Panc1 (cell line): Measurements from ENCODE around the gene MTG1. TPM values are rescaled to one million over a fixed set of nuclear protein-coding genes. Genes with fewer than 3 reads are reported as not detected.

Experiments used
- ATAC-seq: fragments of 200-7000 bp; cut with Tn5 transposase; 2 replicates; pipeline ENCODE4 v1.9.1; 2020; ENCODE audit warnings: mild to moderate bottlenecking, moderate library complexity
- BruUV-seq: library from RNA; stranded (reverse); fragments of 400-500 nt; replicated peaks from 2 replicates; lab custom pipeline; 2021; lab: Mats Ljungman, UMichigan
- CTCF ChIA-PET: fragments of 300-600 bp; sonication (Branson Sonifier 250); formaldehyde crosslinking; loops from one replicate; lab custom pipeline; 2022; ENCODE audit warnings: antibody characterized with exemption; lab: Charles Lee
- POLR2A ChIA-PET: fragments of 300-600 bp; sonication (Branson Sonifier 250); formaldehyde crosslinking; loops from one replicate; lab custom pipeline; 2022; ENCODE audit warnings: antibody characterized with exemption; lab: Charles Lee
- DNase-seq: peaks from one replicate; pipeline ENCODE4 v3.0.0-alpha.2; 2010; ENCODE audit warnings: low read depth, low spot score
- H3K27ac ChIP-seq: 2 replicates; pipeline ENCODE4 v1.5.1; 2011; ENCODE audit warnings: mild to moderate bottlenecking, low read length, inconsistent platforms
- H3K27me3 ChIP-seq: fragments of 200-500 bp; sonication (Bioruptor generic); 2 replicates; pipeline ENCODE4 v1.6.0; 2014; ENCODE audit warnings: low read length, inconsistent platforms; ENCODE audit not compliant: control insufficient read depth, insufficient read depth
- H3K36me3 ChIP-seq: fragments of 200-500 bp; sonication (Bioruptor generic); 2 replicates; pipeline ENCODE4 v1.5.1; 2014; ENCODE audit warnings: inconsistent platforms, mild to moderate bottlenecking, low read length, moderate library complexity; ENCODE audit not compliant: control insufficient read depth, insufficient read depth
- H3K4me1 ChIP-seq: 2 replicates; pipeline ENCODE4 v1.5.1; 2011; ENCODE audit warnings: inconsistent platforms, mild to moderate bottlenecking, low read length, moderate library complexity; ENCODE audit not compliant: control insufficient read depth, insufficient read depth
- H3K4me3 ChIP-seq, 2 experiments: 2 replicates each; pipeline ENCODE4 v1.5.1; 2011 to 2012; ENCODE audit warnings: low read depth in 2 of 2, low read length in 2 of 2, mild to moderate bottlenecking in 2 of 2, inconsistent platforms in 1 of 2, moderate library complexity in 1 of 2
- H3K9me3 ChIP-seq: fragments of 200-500 bp; sonication (Bioruptor generic); 2 replicates; pipeline ENCODE4 v1.5.1; 2014; ENCODE audit warnings: low read depth, mild to moderate bottlenecking, inconsistent platforms, low read length, moderate library complexity; ENCODE audit not compliant: control insufficient read depth, insufficient read depth
- CTCF ChIP-seq: fragments of 450-650 bp; IDR thresholded peaks from 2 replicates; pipeline ENCODE4 v1.5.1; 2017; ENCODE audit warnings: mild to moderate bottlenecking
- POLR2AphosphoS5 ChIP-seq: IDR thresholded peaks from 2 replicates; pipeline ENCODE4 v1.6.1; 2012; ENCODE audit warnings: mild to moderate bottlenecking, low read depth, low read length, moderate library complexity
- REST ChIP-seq, 2 experiments: IDR thresholded peaks; 2 replicates each; pipeline ENCODE4 v1.6.1; 2011 to 2012; ENCODE audit warnings: low read depth in 2 of 2, control low read depth in 1 of 2, low read length in 1 of 2, mild to moderate bottlenecking in 1 of 2, moderate library complexity in 1 of 2; ENCODE audit not compliant: insufficient read depth in 1 of 2
- SIN3A ChIP-seq: IDR thresholded peaks from 2 replicates; pipeline ENCODE4 v1.6.1; 2012; ENCODE audit warnings: low read depth, mild to moderate bottlenecking, low read length, moderate library complexity, borderline replicate concordance; ENCODE audit not compliant: insufficient read depth
- TCF7L2 ChIP-seq: IDR thresholded peaks from 2 replicates; pipeline ENCODE4 v1.6.1; 2011; ENCODE audit warnings: mild to moderate bottlenecking, low read depth, low read length, inconsistent platforms
- in situ Hi-C: cut with HindIII; loops from 2 replicates; pipeline ENCODE4 v1.10.0; 2016; ENCODE audit warnings: low sequenced_read_pairs, low pct_unique_long_range_greater_than_20kb
- intact Hi-C: fragments of 100-400 bp; cut with micrococcal nuclease; formaldehyde crosslinking; loops from one replicate; pipeline ENCODE4 v1.10.0; 2022; ENCODE audit not compliant: unreplicated experiment
- total RNA-seq: library from RNA; stranded (reverse); gene quantifications from one replicate; pipeline ENCODE4 v1.2.1, GENCODE V29; 2021; ENCODE audit not compliant: unreplicated experiment

MTG1 gene
- total RNA-seq, 1 experiment from 2014 or later: 96.4 TPM

- ATAC-seq (no peak), DNase-seq (no peak)
- ChIA-PET POLR2A (no interaction called here), CTCF (no interaction called here)
- Histone ChIP-seq H3K4me1 (no peaks in the 10 kb centered on the region), H3K9me3 (no peaks in the 10 kb centered on the region), H3K27ac (no peak overlapping the region), H3K27me3 (no peaks in the 10 kb centered on the region), H3K4me3 (no peak overlapping the region), H3K36me3 (peaks cover 2% of the 10 kb centered on the region; the same call in 1 of the 2 replicates)
- in situ Hi-C loops: no loop called here
- intact Hi-C loops: no loop called here
- TF ChIP-seq SIN3A (no peak), REST (IDR thresholded peaks at IDR 0.05; ENCODE audit: insufficient read depth in 1 of 2, low read depth in 2 of 2, low read length in 1 of 2) (no peak), CTCF (no peak), TCF7L2 (no peak), POLR2AphosphoS5 (no peak)
- BruUV-seq: no TSS peak
These were observed 31.1 kb upstream of the MTG1 start for GRCh38 chr10:133362846-133363245.

- ChIA-PET CTCF (no interaction called here), POLR2A (no interaction called here)
- TF ChIP-seq TCF7L2: no peak
- no peak for TF ChIP-seq SIN3A
- no peak for TF ChIP-seq REST (IDR thresholded peaks at IDR 0.05; ENCODE audit: insufficient read depth in 1 of 2, low read depth in 2 of 2, low read length in 1 of 2)
- TF ChIP-seq POLR2AphosphoS5: no peak
- TF ChIP-seq CTCF: no peak
- H3K36me3 ChIP-seq: peaks cover 13% of the 10 kb centered on the region; the same call in 1 of the 2 replicates
- intact Hi-C loops (no loop called here), in situ Hi-C loops (no loop called here)
- DNase-seq (no peak), ATAC-seq (no peak)
- no peaks in the 10 kb centered on the region for H3K27me3 ChIP-seq
- BruUV-seq: no TSS peak
- H3K4me3 ChIP-seq: no peak overlapping the region
- H3K27ac ChIP-seq: no peak overlapping the region
- no peaks in the 10 kb centered on the region for H3K9me3 ChIP-seq
- no peaks in the 10 kb centered on the region for H3K4me1 ChIP-seq
These were observed 29.1 kb upstream of the MTG1 start for GRCh38 chr10:133364645-133365431.
